IMR-90 (cell line): ENCODE results near the gene PEX7. TPM values are rescaled to one million over a fixed set of nuclear protein-coding genes. Genes with fewer than 3 reads are reported as not detected.

Experiments used
- ATAC-seq: fragments of 200-7000 bp; cut with Tn5 transposase; 2 replicates; pipeline ENCODE4 v1.9.1; 2020; ENCODE audit warnings: low read depth, mild to moderate bottlenecking, moderate library complexity
- BruUV-seq: library from RNA; stranded (reverse); fragments of 400-500 nt; replicated peaks from 2 replicates; lab custom pipeline; 2021; lab: Mats Ljungman, UMichigan
- CTCF ChIA-PET: fragments of 300-600 bp; formaldehyde crosslinking; extraction: SDS; loops from one replicate; lab custom pipeline; 2021; ENCODE audit warnings: antibody characterized with exemption; lab: Yijun Ruan, JAX
- POLR2A ChIA-PET: fragments of 300-600 bp; sonication (Branson Sonifier 250); formaldehyde crosslinking; loops from one replicate; lab custom pipeline; 2022; ENCODE audit warnings: antibody characterized with exemption; ENCODE audit not compliant: unreplicated experiment; lab: Charles Lee
- DNase-seq: peaks from one replicate; pipeline ENCODE4 v3.0.0; 2013
- H2AFZ ChIP-seq: replicated peaks from 2 replicates; pipeline ENCODE3; 2013; ENCODE audit warnings: low read length, mild to moderate bottlenecking; ENCODE audit not compliant: poor library complexity
- H2AK5ac ChIP-seq: 2 replicates; pipeline ENCODE4 v1.6.1; 2013; ENCODE audit warnings: low read depth, low read length, inconsistent platforms
- H2AK9ac ChIP-seq: replicated peaks from 2 replicates; pipeline ENCODE3; 2013; ENCODE audit warnings: mild to moderate bottlenecking, low read depth, low read length, moderate library complexity; ENCODE audit not compliant: poor library complexity
- H2BK120ac ChIP-seq: 2 replicates; pipeline ENCODE4 v1.6.1; 2013; ENCODE audit warnings: low read depth, low read length, inconsistent platforms
- H2BK15ac ChIP-seq: 3 replicates; pipeline ENCODE4 v1.6.1; 2013; ENCODE audit warnings: low read depth, low read length, inconsistent platforms
- H2BK20ac ChIP-seq: 2 replicates; pipeline ENCODE4 v1.6.1; 2013; ENCODE audit warnings: low read depth, mild to moderate bottlenecking, inconsistent platforms, low read length, moderate library complexity
- H2BK5ac ChIP-seq: 2 replicates; pipeline ENCODE4 v1.6.1; 2013; ENCODE audit warnings: mild to moderate bottlenecking, low read depth, low read length, inconsistent platforms; ENCODE audit not compliant: poor library complexity, severe bottlenecking
- H3K14ac ChIP-seq: replicated peaks from 2 replicates; pipeline ENCODE4 v1.6.1; 2013; ENCODE audit warnings: low read depth, low read length, inconsistent platforms
- H3K18ac ChIP-seq: 2 replicates; pipeline ENCODE4 v1.6.1; 2013; ENCODE audit warnings: low read depth, low read length, control low read depth
- H3K23ac ChIP-seq: 2 replicates; pipeline ENCODE4 v1.6.1; 2013; ENCODE audit warnings: low read depth, low read length, inconsistent platforms
- H3K27ac ChIP-seq: 2 replicates; pipeline ENCODE4 v1.5.1; 2013; ENCODE audit warnings: mild to moderate bottlenecking, control low read depth, low read length; ENCODE audit not compliant: insufficient read depth
- H3K27me3 ChIP-seq: 2 replicates; pipeline ENCODE4 v1.6.1; 2013; ENCODE audit warnings: low read length; ENCODE audit not compliant: control insufficient read depth, insufficient read depth
- H3K36me3 ChIP-seq: 2 replicates; pipeline ENCODE4 v1.6.1; 2013; ENCODE audit warnings: low read length, mixed read lengths; ENCODE audit not compliant: control insufficient read depth, insufficient read depth
- H3K4ac ChIP-seq: 2 replicates; pipeline ENCODE4 v1.6.1; 2013; ENCODE audit warnings: low read depth, low read length, inconsistent platforms
- H3K4me1 ChIP-seq: 2 replicates; pipeline ENCODE4 v1.6.1; 2013; ENCODE audit warnings: low read length, mixed read lengths; ENCODE audit not compliant: control insufficient read depth, insufficient read depth
- H3K4me2 ChIP-seq: 2 replicates; pipeline ENCODE4 v1.6.1; 2013; ENCODE audit warnings: low read depth, mild to moderate bottlenecking, control low read depth, low read length, moderate library complexity
- H3K4me3 ChIP-seq: 2 replicates; pipeline ENCODE4 v1.5.1; 2013; ENCODE audit warnings: low read depth, mild to moderate bottlenecking, control low read depth, low read length, moderate library complexity; ENCODE audit not compliant: insufficient read depth
- H3K56ac ChIP-seq: 2 replicates; pipeline ENCODE4 v1.6.1; 2013; ENCODE audit warnings: low read length, inconsistent platforms; ENCODE audit not compliant: insufficient read depth; ENCODE audit errors: extremely low read depth
- H3K79me1 ChIP-seq, 2 experiments: 2 replicates each; pipeline ENCODE4 v1.6.1; 2013; ENCODE audit warnings: low read length in 2 of 2, inconsistent platforms in 1 of 2, low read depth in 1 of 2
- H3K9ac ChIP-seq: 2 replicates; pipeline ENCODE4 v1.6.1; 2013; ENCODE audit warnings: low read depth, low read length, control low read depth
- H3K9me1 ChIP-seq: 2 replicates; pipeline ENCODE4 v1.6.1; 2013; ENCODE audit warnings: low read length, inconsistent platforms; ENCODE audit not compliant: insufficient read depth
- H3K9me3 ChIP-seq: 2 replicates; pipeline ENCODE4 v1.6.1; 2013; ENCODE audit warnings: low read length; ENCODE audit not compliant: control insufficient read depth, insufficient read depth
- H4K20me1 ChIP-seq: 2 replicates; pipeline ENCODE4 v1.6.1; 2013; ENCODE audit warnings: low read length, inconsistent platforms; ENCODE audit not compliant: insufficient read depth
- H4K5ac ChIP-seq: 2 replicates; pipeline ENCODE4 v1.6.1; 2013; ENCODE audit warnings: mild to moderate bottlenecking, low read depth, low read length, control low read depth
- H4K8ac ChIP-seq, 2 experiments: 2 replicates each; pipeline ENCODE4 v1.6.1; 2013; ENCODE audit warnings: low read depth in 2 of 2, low read length in 2 of 2, control low read depth in 1 of 2, inconsistent platforms in 1 of 2
- H4K91ac ChIP-seq: 2 replicates; pipeline ENCODE4 v1.6.1; 2013; ENCODE audit warnings: low read depth, low read length, inconsistent platforms; ENCODE audit not compliant: insufficient read depth
- BHLHE40 ChIP-seq: fragments of 150-350 bp; IDR thresholded peaks from 2 replicates; pipeline ENCODE4 v1.6.1; 2016; ENCODE audit warnings: mild to moderate bottlenecking, low read depth, low read length
- CEBPB ChIP-seq: IDR thresholded peaks from 2 replicates; pipeline ENCODE4 v1.6.1; 2012; ENCODE audit warnings: low read depth, low read length, improper control_type of control experiment
- CHD1 ChIP-seq: IDR thresholded peaks from 2 replicates; pipeline ENCODE4 v1.6.1; 2012; ENCODE audit warnings: low read depth, low read length, improper control_type of control experiment
- CTCF ChIP-seq: conservative IDR thresholded peaks from 2 replicates; pipeline ENCODE4 v1.5.1; 2012; ENCODE audit warnings: mild to moderate bottlenecking, low read depth, low read length, improper control_type of control experiment
- ELK1 ChIP-seq: fragments of 150-350 bp; IDR thresholded peaks from 2 replicates; pipeline ENCODE4 v1.6.1; 2016; ENCODE audit warnings: low read depth, mild to moderate bottlenecking, low read length, moderate library complexity, borderline replicate concordance
- FOS ChIP-seq: fragments of 150-350 bp; IDR thresholded peaks from 2 replicates; pipeline ENCODE4 v1.6.1; 2016; ENCODE audit warnings: low read depth, low read length
- MAFK ChIP-seq: IDR thresholded peaks from 2 replicates; pipeline ENCODE4 v1.6.1; 2012; ENCODE audit warnings: low read depth, low read length, improper control_type of control experiment
- MAZ ChIP-seq: IDR thresholded peaks from 2 replicates; pipeline ENCODE4 v1.6.1; 2012; ENCODE audit warnings: low read depth, mild to moderate bottlenecking, low read length, improper control_type of control experiment, moderate library complexity, borderline replicate concordance
- MXI1 ChIP-seq: IDR thresholded peaks from 2 replicates; pipeline ENCODE4 v1.6.1; 2012; ENCODE audit warnings: low read depth, mild to moderate bottlenecking, low read length, moderate library complexity, borderline replicate concordance
- NFE2L2 ChIP-seq: fragments of 150-350 bp; IDR thresholded peaks from 2 replicates; pipeline ENCODE4 v1.6.1; 2016; ENCODE audit warnings: low read depth, mild to moderate bottlenecking, low read length
- POLR2A ChIP-seq: IDR thresholded peaks from 2 replicates; pipeline ENCODE4 v1.6.1; 2012; ENCODE audit warnings: mild to moderate bottlenecking, low read depth, low read length
- RAD21 ChIP-seq: IDR thresholded peaks from 2 replicates; pipeline ENCODE4 v1.6.1; 2012; ENCODE audit warnings: low read length, improper control_type of control experiment
- RCOR1 ChIP-seq: IDR thresholded peaks from 2 replicates; pipeline ENCODE4 v1.6.1; 2012; ENCODE audit warnings: mild to moderate bottlenecking, low read length, improper control_type of control experiment; ENCODE audit not compliant: insufficient replicate concordance
- RFX5 ChIP-seq: IDR thresholded peaks from 2 replicates; pipeline ENCODE4 v1.8.0; 2012; ENCODE audit warnings: low read depth, mild to moderate bottlenecking, low read length, moderate library complexity
- SMC3 ChIP-seq: fragments of 150-350 bp; IDR thresholded peaks from 2 replicates; pipeline ENCODE4 v1.6.1; 2016; ENCODE audit warnings: low read depth, mild to moderate bottlenecking, antibody characterized with exemption, low read length, moderate library complexity
- USF2 ChIP-seq: fragments of 150-350 bp; IDR thresholded peaks from 2 replicates; pipeline ENCODE4 v1.6.1; 2017; ENCODE audit warnings: mild to moderate bottlenecking, antibody characterized with exemption, low read length, low read depth
- WGBS, 2 experiments: methylation state at CpG; one replicate each; pipeline versions ENCODE4 v1.1.5 to v1.1.7; 2013; ENCODE audit warnings: missing lambda C conversion rate in 2 of 2; ENCODE audit not compliant: insufficient read length in 1 of 2; ENCODE audit errors: extremely low coverage in 2 of 2; 5-methylcytosine and 5-hydroxymethylcytosine counted together
- dilution Hi-C: fragments of 300-500 bp; cut with HindIII; formaldehyde crosslinking; loops from one replicate; pipeline ENCODE4 v1.14.3; 2018; ENCODE audit warnings: low sequenced_read_pairs; ENCODE audit not compliant: unreplicated experiment
- in situ Hi-C: fragments of 300-500 bp; cut with MboI; formaldehyde crosslinking; loops from 3 replicates; pipeline ENCODE4 v1.14.3; 2019; ENCODE audit warnings: low sequenced_read_pairs, inconsistent platforms, mixed read lengths
- intact Hi-C: fragments of 100-400 bp; cut with micrococcal nuclease; formaldehyde crosslinking; loops from 2 replicates; pipeline ENCODE4 v1.10.0; 2022
- polyA plus RNA-seq, 3 experiments: library from polyadenylated mRNA; depleted of rRNA; stranded (reverse); fragments of >200 nt; gene quantifications; 2 replicates each; pipeline ENCODE4 v1.2.3, GENCODE V29; 2012; ENCODE audit warnings: low replicate concordance in 1 of 3
- total RNA-seq: library from RNA; depleted of rRNA; stranded (reverse); fragments of >200 nt; gene quantifications from 2 replicates; pipeline ENCODE4 v1.2.3, GENCODE V29; 2012

PEX7 gene
- total and polyA plus RNA-seq, 2 of the 4 experiments (the other 2 are of a cell fraction) = 5.4 to 7.0 TPM

- H3K18ac ChIP-seq = no peak overlapping the region; the same call in 1 of the 2 replicates
- no peaks in the 10 kb centered on the region for H3K27me3 ChIP-seq
- H4K5ac ChIP-seq = no peak overlapping the region
- H2BK20ac ChIP-seq = no peak overlapping the region
- in situ Hi-C loops = loop anchor here (25.0 kb wide), 1 partner anchor 488 kb away; the partner anchor contains the start of gene BCLAF1
- no peak overlapping the region for H3K56ac ChIP-seq
- intact Hi-C loops = no loop called here
- H3K9me1 ChIP-seq = no peaks in the 10 kb centered on the region
- H3K23ac ChIP-seq = no peak overlapping the region
- H3K14ac ChIP-seq = no peak overlapping the region
- no peak overlapping the region for H2BK5ac ChIP-seq
- no peak overlapping the region for H3K4me2 ChIP-seq
- H3K4me3 ChIP-seq = no peak overlapping the region
- H3K4me1 ChIP-seq = peaks cover 5% of the 10 kb centered on the region; the same call in 1 of the 2 replicates
- no peak overlapping the region for H3K27ac ChIP-seq
- no peak for ATAC-seq
- DNase-seq = no peak
- no peak overlapping the region for H3K4ac ChIP-seq
- dilution Hi-C loops = no loop called here
- WGBS, 2 experiments = no CpG with 5 or more reads among the region's 3 CpGs
- no peak overlapping the region for H3K9ac ChIP-seq
- no peak overlapping the region for H4K91ac ChIP-seq
- no peak overlapping the region for H2AK5ac ChIP-seq
- no peak overlapping the region for H2BK15ac ChIP-seq
- BruUV-seq = no TSS peak
- H3K9me3 ChIP-seq = no peaks in the 10 kb centered on the region
- H4K8ac ChIP-seq = no peak overlapping the region
- H2BK120ac ChIP-seq = no peak overlapping the region
- TF ChIP-seq SMC3 (no peak), MAZ (no peak), CHD1 (no peak), ELK1 (no peak), MXI1 (no peak), POLR2A (no peak), CEBPB (no peak), MAFK (no peak), RCOR1 (no peak), FOS (no peak), RAD21 (no peak), BHLHE40 (no peak), NFE2L2 (no peak), RFX5 (no peak), USF2 (no peak), CTCF (no peak)
- peaks cover 42 to 74% of the 10 kb centered on the region in 2 experiments for H3K79me1 ChIP-seq
- ChIA-PET POLR2A (no interaction called here), CTCF (no interaction called here)
- no peaks in the 10 kb centered on the region for H3K36me3 ChIP-seq
- H4K20me1 ChIP-seq = peaks cover 15% of the 10 kb centered on the region; the same call in 1 of the 2 replicates
- H2AFZ ChIP-seq = no peak overlapping the region
- no peak overlapping the region for H2AK9ac ChIP-seq
These were observed 47.3 kb upstream of the PEX7 start for GRCh38 chr6:136775081-136775480.
